NK-92 (cell line): ENCODE results near the gene TMC7.

Source experiments
- DNase-seq: peaks from one replicate; lab custom pipeline; 2025; ENCODE audit not compliant: unreplicated experiment; lab: John Stamatoyannopoulos, UW

Gene TMC7

DNA sequence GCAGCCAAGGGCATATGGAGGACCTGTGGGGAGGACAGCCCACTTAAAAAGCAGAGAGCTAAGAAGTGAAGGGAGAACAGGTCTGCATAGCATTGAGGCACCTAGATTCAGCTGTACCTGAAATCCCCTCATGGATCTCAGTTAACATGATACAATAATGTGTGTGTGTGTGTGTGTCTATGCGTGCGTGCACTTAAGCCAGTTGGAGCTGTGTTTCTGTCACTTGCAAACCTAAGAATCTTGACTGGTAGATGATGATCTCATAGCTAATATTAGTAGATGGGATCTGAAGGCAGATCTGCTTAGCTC is 128.3 kb downstream of the TMC7 start:
- no peak for DNase-seq
